GM21576 (cell line): ENCODE results near the gene DIAPH3.

Experiments used
- ATAC-seq: cut with Tn5 transposase; IDR thresholded peaks from one replicate; pipeline ENCODE4 v1.9.1; 2021; ENCODE audit warnings: mild to moderate bottlenecking, moderate library complexity; ENCODE audit not compliant: unreplicated experiment

Gene DIAPH3

GRCh38 chr13:59643906-59644626 is 519.7 kb downstream of the DIAPH3 start:
- no peak for ATAC-seq

GRCh38 chr13:59643364-59643841 is 520.3 kb downstream of the DIAPH3 start:
- ATAC-seq, result no peak

DNA sequence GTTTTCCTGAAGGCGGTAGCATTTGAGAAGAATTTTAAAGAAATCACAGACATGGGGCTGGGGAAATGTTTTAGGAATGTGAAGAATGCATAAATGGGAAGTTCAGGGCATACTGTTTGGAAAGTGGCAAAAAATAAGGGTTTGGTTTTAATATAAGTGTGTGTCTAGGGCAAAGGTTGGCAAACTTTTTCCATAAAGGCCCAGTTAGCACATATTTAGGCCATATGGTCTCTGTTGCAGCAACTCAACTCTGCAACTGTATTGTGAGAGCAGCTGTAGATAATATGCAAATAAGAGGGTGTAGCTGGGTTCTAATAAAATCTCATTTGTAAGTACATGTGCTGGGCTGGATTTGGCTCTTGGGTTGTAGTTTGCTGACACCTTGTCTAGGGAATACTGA is 521.9 kb downstream of the DIAPH3 start:
- ATAC-seq, result no peak

DNA sequence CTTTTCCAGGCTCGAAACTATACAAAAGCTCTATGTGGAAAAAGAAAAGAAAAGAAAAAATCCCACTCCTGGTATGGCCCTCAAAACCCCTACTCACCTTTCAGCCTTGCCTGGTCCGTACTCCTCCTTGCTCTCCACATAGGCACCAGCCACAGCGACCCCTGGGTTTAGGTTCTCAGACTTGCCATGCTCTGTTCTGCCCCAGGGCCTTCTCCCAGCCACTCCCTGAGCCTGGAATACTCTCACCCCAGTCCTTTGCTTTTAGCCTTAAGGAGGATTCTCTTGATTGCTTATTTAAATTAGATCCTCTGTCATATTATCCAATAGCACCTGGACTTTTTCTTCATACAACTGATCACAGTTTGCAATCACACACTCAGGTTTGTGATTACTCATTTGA is 522.5 kb downstream of the DIAPH3 start:
- ATAC-seq, result no peak

DNA sequence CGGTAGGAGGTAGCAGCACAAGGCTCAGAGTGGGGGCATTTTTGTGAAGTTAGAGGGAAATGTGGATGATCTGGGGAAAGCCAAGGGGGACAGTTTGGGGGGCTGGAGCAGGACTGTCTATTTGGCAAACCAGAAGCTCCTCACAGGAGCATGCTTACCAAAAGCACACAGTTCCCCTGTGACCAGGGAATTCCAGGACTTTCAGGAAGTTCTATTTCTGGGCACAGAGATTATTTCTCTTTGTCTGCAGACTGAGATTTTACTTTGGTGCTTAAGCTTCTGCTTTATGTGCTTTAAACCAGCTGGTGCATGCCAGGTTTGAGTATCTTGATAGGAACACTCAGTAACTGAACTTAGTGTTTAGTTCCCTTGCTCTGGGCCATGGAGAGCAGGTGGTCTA is 525.3 kb downstream of the DIAPH3 start:
- no peak for ATAC-seq

GRCh38 chr13:59635589-59635988 is 528.1 kb downstream of the DIAPH3 start:
- no peak for ATAC-seq

DNA sequence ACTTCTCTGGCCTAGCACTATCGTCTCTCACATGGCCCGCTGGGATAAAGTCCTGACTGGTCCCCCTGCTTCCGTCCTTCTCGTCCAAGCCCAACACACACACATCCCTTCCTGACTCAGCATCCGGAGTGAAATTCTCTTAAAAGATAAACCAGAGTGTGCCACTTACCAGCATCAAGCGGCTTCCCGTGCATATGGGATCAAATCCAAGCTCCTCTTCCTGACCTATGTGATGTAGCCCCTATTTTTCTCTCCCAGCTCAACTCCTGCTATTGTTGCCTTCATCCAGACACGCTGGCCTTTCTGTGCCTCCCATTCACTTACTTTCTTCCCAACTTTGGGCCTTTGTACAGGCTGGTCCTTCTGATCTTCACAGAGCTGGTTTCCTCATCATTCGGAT is 530.4 kb downstream of the DIAPH3 start:
- ATAC-seq, result no peak

- ATAC-seq, result no peak
Measured at GRCh38 chr13:59631271-59631670, 532.5 kb downstream of the DIAPH3 start.

DNA sequence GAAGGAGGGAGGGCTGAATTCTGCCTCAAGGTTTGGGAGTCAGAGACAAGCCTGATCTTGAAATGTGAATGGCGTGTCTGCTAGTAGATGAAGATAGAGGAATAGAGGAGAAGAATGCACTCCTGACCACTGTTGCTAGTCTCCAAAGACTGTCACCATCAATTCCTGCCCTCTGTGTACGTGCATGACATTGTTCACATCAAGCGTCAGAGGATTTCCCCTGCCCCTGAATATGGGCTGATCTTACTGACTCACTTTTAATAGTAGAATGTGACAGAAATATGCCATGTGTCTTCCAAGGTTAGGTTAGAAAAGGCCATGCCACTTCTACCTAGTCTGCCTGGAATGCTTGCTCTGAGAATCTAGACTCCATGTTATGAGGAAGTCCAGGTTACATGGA is 538.6 kb downstream of the DIAPH3 start:
- ATAC-seq, result no peak

DNA sequence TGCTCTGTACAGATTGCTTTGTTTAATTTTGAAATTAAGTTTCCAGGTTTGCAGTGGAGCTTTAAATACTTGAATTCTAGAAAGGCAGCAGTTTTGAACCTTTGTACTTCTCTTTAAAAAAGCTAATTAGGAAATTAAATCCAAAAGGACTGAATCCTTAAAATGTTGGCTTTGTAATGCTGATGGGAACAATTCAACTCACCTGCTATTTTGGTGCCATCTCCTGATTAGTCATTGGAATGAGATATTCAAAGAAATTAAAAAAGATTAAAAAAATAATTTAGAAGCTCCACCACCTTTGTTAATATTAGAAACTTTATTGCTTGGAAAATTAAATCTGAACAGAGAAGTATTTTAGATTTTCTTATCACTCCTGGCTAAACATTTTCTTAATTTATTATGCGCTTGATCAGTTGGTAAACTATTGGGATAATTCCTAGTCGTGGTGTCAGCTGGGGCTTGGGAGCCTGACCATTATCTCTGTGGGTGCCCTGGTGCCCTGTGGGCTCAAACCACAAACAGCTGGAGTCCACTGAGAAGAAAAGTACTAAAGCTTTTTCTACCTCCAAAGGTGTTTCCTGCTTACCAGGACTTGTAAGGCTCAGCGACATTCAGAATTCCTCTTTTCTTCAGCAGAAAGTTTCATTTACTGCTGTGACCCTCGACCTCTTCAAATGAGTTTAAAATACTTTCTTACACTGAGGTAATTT is 540.4 kb downstream of the DIAPH3 start:
- no peak for ATAC-seq

- no peak for ATAC-seq
Measured at GRCh38 chr13:59621773-59622172, 542.0 kb downstream of the DIAPH3 start.
